Astrocyte of the spinal cord (primary cell): ENCODE results near the gene DDA1.

ENCODE experiments used
- DNase-seq: peaks from one replicate; pipeline ENCODE4 v3.0.0; 2011; ENCODE audit warnings: low read depth, low spot score
- H3K4me3 ChIP-seq: 2 replicates; pipeline ENCODE4 v1.5.1; 2011; ENCODE audit warnings: low read depth, mild to moderate bottlenecking, low read length, moderate library complexity
- in situ Hi-C: cut with HindIII; loops from 2 replicates; pipeline ENCODE4 v1.10.0; 2017; ENCODE audit warnings: low sequenced_read_pairs
- TF ChIP-seq, protein P1 (sequence below): IDR thresholded peaks from 2 replicates; pipeline ENCODE4 v1.5.1; 2012; ENCODE audit warnings: low read depth, mild to moderate bottlenecking, low read length, inconsistent platforms

The DDA1 gene

DNA sequence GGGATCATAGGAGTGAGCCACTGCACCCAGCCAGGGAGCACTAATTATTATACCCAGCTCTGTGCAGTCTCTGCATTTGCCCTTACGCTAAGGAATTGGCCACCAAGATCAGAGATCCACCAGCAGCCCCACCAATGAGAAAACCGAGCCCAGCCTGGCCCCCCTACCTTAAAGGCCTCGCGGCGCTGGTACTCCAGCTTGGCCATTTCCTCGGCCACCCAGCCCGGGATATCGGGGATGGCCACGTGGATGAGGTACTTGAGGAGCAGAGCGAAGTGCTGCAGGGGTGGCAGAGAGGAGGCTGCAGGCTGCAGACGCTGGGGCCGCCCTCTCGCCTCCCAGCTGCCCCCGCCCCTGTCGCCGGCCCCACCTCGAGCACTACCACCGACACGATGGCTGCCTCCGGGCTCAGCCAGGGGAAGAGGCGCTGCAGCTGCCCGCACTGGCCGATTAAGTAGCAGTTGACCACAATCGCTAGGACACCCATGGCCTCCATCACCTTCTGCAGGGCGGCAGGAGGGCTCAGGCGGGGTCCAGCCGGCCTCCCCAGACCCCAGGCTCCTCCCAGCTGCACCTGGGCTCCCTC lies 17.8 kb downstream of the DDA1 start:
- in situ Hi-C loops = no loop called here
- TF ChIP-seq, protein P1, sequence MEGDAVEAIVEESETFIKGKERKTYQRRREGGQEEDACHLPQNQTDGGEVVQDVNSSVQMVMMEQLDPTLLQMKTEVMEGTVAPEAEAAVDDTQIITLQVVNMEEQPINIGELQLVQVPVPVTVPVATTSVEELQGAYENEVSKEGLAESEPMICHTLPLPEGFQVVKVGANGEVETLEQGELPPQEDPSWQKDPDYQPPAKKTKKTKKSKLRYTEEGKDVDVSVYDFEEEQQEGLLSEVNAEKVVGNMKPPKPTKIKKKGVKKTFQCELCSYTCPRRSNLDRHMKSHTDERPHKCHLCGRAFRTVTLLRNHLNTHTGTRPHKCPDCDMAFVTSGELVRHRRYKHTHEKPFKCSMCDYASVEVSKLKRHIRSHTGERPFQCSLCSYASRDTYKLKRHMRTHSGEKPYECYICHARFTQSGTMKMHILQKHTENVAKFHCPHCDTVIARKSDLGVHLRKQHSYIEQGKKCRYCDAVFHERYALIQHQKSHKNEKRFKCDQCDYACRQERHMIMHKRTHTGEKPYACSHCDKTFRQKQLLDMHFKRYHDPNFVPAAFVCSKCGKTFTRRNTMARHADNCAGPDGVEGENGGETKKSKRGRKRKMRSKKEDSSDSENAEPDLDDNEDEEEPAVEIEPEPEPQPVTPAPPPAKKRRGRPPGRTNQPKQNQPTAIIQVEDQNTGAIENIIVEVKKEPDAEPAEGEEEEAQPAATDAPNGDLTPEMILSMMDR = no peak
- no peak for DNase-seq
- no peak overlapping the region for H3K4me3 ChIP-seq

DNA sequence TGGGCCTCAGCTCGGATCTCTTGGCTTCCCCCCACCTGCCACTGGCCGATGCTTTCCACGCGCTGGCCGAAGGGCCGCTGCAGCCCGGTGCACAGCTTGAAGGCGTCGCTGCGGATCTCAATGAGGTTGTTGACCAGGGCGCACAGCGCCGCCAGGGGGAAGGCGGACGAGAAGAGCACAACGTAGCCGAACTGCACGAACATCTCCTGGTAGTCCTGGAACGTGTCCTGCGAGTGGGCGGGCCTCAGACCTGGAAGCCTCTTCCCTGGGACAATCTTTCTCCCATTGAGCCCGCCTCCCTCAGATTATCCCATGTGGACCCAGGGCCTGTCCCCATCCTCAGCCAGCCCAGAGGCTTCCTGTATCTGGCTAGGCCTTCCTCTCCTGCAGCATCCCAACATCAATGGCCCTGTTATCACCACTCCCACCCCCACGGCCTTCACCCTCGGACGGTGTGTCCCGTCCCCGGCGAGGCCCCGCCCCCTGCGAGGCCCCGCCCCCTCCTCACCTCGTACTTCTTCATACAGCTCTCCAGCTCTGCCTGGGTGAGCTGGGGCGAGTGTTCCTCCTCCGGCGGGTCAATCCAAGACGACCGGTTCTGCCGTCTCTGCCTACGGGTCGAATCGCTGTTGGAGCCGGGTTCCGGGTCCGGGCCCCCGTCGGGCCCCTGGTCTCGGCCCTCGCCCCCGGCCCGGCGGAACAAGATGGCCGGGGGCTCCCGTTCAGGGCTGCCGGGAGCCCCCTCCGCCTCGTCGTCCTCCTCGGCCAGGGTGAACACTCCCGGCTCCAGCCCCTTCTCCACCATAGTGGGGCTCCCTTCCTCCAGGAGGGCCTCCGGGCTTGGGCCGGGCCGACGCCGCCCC lies 18.5 kb downstream of the DDA1 start:
- in situ Hi-C loops = no loop called here
- TF ChIP-seq, protein P1 = peak; percentile 11
- no peak overlapping the region for H3K4me3 ChIP-seq
- DNase-seq = no peak

DNA sequence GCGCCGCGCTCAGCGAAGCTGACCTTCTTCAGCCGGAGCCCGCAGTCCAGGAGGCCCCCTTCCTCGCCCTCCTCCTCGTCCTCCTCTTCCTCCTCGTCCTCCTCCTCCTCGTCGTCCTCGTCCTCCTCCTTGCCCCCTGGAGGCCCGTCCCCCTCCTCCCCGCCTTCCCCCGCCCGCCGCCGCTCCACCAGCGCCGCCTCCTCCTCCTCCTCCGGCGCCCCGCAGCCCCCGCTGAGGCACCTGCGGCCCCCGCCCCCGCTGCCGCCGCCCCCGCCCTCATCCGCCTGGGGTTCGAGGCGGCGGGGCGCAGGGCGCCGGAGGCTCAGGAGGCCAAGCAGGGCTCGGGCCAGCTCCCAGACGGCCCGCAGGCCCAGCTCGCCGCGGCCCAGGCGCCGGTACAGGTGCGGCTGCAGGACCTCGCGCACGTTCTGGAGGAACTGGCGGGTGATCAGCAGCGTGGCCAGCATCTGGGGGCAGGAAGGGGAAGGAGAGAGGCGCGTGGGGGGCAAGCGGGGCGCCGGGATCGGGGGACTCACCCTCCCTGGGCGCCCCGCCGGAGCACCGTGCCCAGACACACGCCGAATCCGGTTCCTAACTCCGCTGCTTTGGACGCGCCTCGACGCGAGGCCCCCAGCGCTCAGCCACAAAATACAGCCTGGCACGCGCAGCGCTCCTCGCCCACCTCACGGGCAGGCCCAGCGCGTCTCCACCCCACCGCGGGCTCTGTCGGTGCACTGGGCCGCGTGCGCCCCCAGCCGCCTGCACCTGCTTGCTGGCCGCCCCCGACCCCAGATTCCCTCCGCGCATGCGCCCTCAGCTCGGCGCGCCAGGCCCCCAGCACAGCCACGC lies 19.4 kb downstream of the DDA1 start:
- no peak for DNase-seq

DNA sequence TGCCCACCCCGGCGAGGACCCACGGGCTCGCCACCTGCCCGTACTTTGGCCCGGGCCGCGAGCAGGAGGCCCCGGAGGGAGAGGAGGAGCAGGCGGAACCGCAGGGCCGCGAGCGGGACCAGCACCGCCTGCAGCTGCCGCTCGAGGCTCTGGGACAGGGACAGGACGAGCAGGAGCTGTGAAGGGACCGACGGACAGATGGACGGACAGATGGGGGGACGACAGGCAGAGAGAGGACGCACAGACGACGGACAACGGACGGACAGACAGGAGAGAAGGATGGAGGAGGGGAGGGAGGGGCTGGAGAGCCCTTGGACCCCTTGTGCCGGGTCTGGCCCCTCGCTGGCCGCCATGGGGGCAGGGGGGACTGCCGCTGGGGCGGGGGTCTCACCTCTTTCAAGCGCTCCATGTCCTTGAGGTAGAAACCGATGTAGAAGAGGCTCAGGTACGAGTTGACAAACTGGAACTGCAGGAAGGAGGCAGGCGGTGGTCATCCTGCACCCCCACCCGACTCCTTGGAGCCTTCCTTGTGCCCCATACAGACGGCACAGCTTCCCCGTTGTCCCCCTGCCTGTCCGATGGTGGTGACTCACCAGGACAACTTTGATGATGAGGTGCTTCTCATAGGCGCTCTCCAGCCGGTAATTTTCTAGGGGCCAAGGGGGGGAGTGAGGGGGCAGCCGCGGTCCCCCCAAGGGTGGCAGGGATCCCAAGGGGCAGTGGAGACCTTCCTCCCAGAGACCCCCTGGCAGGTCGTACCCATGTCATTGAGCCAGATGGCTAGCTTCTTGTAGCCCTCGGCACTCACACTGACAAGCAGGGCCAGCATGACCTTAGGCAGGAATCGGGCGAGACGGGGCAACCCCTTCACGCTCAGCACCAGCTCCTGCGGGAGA lies 20.3 kb downstream of the DDA1 start:
- in situ Hi-C loops = no loop called here
- no peak overlapping the region for H3K4me3 ChIP-seq
- TF ChIP-seq, protein P1 = no peak
- DNase-seq = no peak

More for the DNA sequence above, 19.4 kb downstream of the DDA1 start:
- TF ChIP-seq, protein P1 = no peak
- H3K4me3 ChIP-seq = no peak overlapping the region
- in situ Hi-C loops = no loop called here

DNA sequence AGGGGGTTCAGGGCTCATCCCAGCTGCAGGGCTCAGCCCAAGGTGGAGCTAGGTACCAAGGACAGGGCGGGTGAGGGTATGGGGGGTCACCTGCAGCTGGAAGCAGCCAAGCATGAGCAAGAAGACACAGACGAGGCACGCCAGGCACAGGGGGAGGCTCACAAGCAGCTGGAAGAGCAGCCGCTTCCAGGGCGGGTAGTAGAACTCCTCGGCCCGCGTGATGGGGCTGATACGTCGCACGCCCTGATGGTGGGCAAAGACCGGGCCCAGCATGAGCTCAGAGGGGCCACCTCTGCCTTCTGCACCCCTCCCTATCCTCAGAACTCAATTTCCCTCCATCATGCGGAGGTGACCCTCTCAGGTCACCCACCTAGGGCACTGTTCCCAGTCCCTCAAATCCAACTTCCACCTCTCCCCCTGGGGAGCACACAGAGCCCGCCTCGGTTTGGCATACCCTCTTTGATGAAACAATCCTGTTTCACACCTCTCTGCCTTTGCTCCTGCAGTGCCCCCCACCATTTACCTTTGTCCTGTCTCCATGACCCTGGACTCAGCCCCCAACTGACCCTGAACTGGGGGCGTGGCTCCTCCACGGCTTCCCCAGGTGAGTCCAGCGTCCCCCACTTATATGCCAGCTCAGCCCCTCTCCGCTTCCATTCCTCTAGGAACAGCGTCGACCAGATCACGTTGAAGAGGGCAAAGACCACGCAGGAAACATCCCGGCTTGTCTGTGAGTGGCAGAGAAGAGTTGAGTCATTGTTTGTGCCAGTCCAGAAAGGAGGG lies 21.1 kb downstream of the DDA1 start:
- no peak for DNase-seq
- no peak overlapping the region for H3K4me3 ChIP-seq
- in situ Hi-C loops = no loop called here
- TF ChIP-seq, protein P1 = no peak
